ENCODE results near the gene NGB.

DNA sequence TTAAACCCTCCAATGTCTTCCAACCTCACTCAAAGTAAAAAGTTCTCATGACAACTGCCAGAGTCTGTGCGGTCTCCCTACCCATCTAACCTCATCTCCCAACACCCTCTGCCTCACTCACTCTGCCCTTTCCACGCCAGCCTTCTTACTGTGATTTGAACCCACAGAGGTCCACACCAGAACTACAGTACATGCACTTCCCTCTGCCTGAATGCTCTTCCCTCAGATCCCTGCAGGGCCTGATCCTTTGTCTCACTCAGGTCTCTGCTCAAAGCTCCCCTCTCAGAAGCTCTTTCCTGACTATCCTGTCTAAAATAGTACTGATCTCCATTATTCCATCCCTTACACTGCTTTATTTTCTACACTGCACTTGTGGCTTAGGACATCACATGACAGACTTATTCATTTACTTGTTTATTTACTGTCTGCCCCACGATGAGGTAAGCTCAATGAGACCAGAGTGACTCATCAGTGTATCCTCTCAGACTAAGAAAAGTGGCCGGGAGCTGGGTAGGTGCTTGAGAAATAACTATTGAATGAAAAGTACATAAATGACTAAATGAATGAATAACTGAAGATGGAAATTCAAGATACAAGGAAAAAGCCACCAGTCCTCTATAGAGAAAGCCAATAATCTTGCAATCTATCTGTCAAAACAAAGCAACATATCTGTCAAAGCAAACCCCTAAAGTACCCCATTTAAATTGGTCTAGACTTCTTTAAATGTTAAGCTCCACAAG, 32.6 kb upstream of the NGB start:
- TF ChIP-seq, protein P1, sequence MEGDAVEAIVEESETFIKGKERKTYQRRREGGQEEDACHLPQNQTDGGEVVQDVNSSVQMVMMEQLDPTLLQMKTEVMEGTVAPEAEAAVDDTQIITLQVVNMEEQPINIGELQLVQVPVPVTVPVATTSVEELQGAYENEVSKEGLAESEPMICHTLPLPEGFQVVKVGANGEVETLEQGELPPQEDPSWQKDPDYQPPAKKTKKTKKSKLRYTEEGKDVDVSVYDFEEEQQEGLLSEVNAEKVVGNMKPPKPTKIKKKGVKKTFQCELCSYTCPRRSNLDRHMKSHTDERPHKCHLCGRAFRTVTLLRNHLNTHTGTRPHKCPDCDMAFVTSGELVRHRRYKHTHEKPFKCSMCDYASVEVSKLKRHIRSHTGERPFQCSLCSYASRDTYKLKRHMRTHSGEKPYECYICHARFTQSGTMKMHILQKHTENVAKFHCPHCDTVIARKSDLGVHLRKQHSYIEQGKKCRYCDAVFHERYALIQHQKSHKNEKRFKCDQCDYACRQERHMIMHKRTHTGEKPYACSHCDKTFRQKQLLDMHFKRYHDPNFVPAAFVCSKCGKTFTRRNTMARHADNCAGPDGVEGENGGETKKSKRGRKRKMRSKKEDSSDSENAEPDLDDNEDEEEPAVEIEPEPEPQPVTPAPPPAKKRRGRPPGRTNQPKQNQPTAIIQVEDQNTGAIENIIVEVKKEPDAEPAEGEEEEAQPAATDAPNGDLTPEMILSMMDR (IDR thresholded peaks at IDR 0.05) = no peak
- TF ChIP-seq EP300 (IDR thresholded peaks at IDR 0.05; ENCODE audit: low read depth) (no peak), POLR2AphosphoS5 (IDR thresholded peaks at IDR 0.05) (peak in 1 of 3 donors; percentile 19), POLR2A (IDR thresholded peaks at IDR 0.05) (no peak)

Measured in transverse colon (tissue), 4 donors.